ENCODE results near the gene RNH1. TPM values are rescaled to one million over a fixed set of nuclear protein-coding genes. Genes with fewer than 3 reads are reported as not detected.
"Not testable (repeated sequence)": the region's sequence is repeated elsewhere in the genome, so short reads cannot be mapped to it uniquely, and the experiment has no call there.

Gene RNH1
- total RNA-seq, 1 experiment from 2014 or later, result 59.0 TPM

GRCh38 chr11:469684-470560 is 37.1 kb downstream of the RNH1 start:
- Mint-ChIP-seq H3K4me1 (peaks cover 33% of the 10 kb centered on the region), H3K27me3 (ENCODE audit: low read depth) (no peaks in the 10 kb centered on the region), H3K27ac (peak overlapping the region; percentile 91), H3K9me3 (no peaks in the 10 kb centered on the region), H3K4me3 (no peak overlapping the region), H3K36me3 (peaks cover 10% of the 10 kb centered on the region)
- ChIA-PET POLR2A (no interaction called here), CTCF (interaction anchor here (0.7 to 1.8 kb wide), 6 partner anchors 12 to 644 kb away, joined by 3 to 7 read pairs (median 4); no protein-coding TSS in a partner anchor)
- DNase-seq (ENCODE audit: low spot score), result no peak
- ATAC-seq, result no peak
- no peak for TF ChIP-seq ETV6 (CRISPR knock-in tag; IDR thresholded peaks at IDR 0.05)
- 0 out of 2 replicates have a peak, but pooled peaks have one; percentile 42 for TF ChIP-seq GABPB1 (CRISPR knock-in tag; IDR thresholded peaks at IDR 0.05)

- POLR2A ChIA-PET; H3K4me3 Mint-ChIP-seq; H3K27me3 Mint-ChIP-seq (ENCODE audit: low read depth); H3K36me3 Mint-ChIP-seq; DNase-seq (ENCODE audit: low spot score); ATAC-seq; H3K9me3 Mint-ChIP-seq: not testable (repeated sequence)
- Mint-ChIP-seq H3K27ac (peak overlapping the region; percentile 91), H3K4me1 (peaks cover 33% of the 10 kb centered on the region)
- CTCF ChIA-PET, result interaction anchor here (0.8 to 1.8 kb wide), 4 partner anchors 21 to 79 kb away, joined by 3 to 7 read pairs (median 4); no protein-coding TSS in a partner anchor
- peak; percentile 33; the same call in 1 of the 2 replicates for TF ChIP-seq ZNF263 (CRISPR knock-in tag; IDR thresholded peaks at IDR 0.05; ENCODE audit: low read depth)
Measured at GRCh38 chr11:469026-469683, 37.9 kb downstream of the RNH1 start.

- DNase-seq (ENCODE audit: low spot score) (no peak), ATAC-seq (no peak; the same call in 1 of the 2 replicates)
- Mint-ChIP-seq H3K4me3 (no peak overlapping the region), H3K36me3 (peaks cover 10% of the 10 kb centered on the region), H3K4me1 (peaks cover 33% of the 10 kb centered on the region), H3K27ac (peak overlapping the region; percentile 92), H3K27me3 (ENCODE audit: low read depth) (no peaks in the 10 kb centered on the region), H3K9me3 (no peaks in the 10 kb centered on the region)
- TF ChIP-seq E2F4 (CRISPR knock-in tag; IDR thresholded peaks at IDR 0.05; ENCODE audit: borderline replicate concordance, low read depth) (no peak), MXD4 (CRISPR knock-in tag; IDR thresholded peaks at IDR 0.05; ENCODE audit: borderline replicate concordance) (no peak), USF1 (CRISPR knock-in tag; IDR thresholded peaks at IDR 0.05) (no peak), ZNF396 (CRISPR knock-in tag; IDR thresholded peaks at IDR 0.05; ENCODE audit: borderline replicate concordance) (no peak)
- POLR2A ChIA-PET, result no interaction called here
- CTCF ChIA-PET, result no interaction called here
Measured at GRCh38 chr11:468493-468892, 38.5 kb downstream of the RNH1 start.

- no peak for DNase-seq (ENCODE audit: low spot score)
- H3K27ac Mint-ChIP-seq, result peak overlapping the region; percentile 92
- no peaks in the 10 kb centered on the region for H3K27me3 Mint-ChIP-seq (ENCODE audit: low read depth)
- CTCF ChIA-PET, result no interaction called here
- POLR2A ChIA-PET, result no interaction called here
- peaks cover 30% of the 10 kb centered on the region for H3K4me1 Mint-ChIP-seq
- TF ChIP-seq CDX4 (CRISPR knock-in tag; IDR thresholded peaks at IDR 0.05; ENCODE audit: borderline replicate concordance), result no peak
- no peak for TF ChIP-seq USF2 (CRISPR knock-in tag; IDR thresholded peaks at IDR 0.05)
- no peak for TF ChIP-seq ESRRA (CRISPR knock-in tag; IDR thresholded peaks at IDR 0.05; ENCODE audit: borderline replicate concordance)
- peak; percentile 55; the same call in 1 of the 2 replicates for TF ChIP-seq ZNF121 (CRISPR knock-in tag; IDR thresholded peaks at IDR 0.05)
- no peak for TF ChIP-seq ELF4 (CRISPR knock-in tag; IDR thresholded peaks at IDR 0.05; ENCODE audit: low read depth)
- TF ChIP-seq SMAD3 (CRISPR knock-in tag; IDR thresholded peaks at IDR 0.05; ENCODE audit: borderline replicate concordance), result no peak
- H3K36me3 Mint-ChIP-seq, result peaks cover 10% of the 10 kb centered on the region
- H3K9me3 Mint-ChIP-seq, result no peaks in the 10 kb centered on the region
- H3K4me3 Mint-ChIP-seq, result no peak overlapping the region
- no peak for ATAC-seq
Measured at GRCh38 chr11:468036-468435, 39.0 kb downstream of the RNH1 start.
